Transverse colon (tissue), 4 donors: ENCODE results near the gene KAT2B. TPM values are rescaled to one million over a fixed set of nuclear protein-coding genes. Genes with fewer than 3 reads are reported as not detected.
A peak's percentile ranks its signal among the peaks of the same experiment; 100 is the strongest.

Source experiments
- DNase-seq: peaks from one replicate; pipeline ENCODE4 v3.0.0-alpha.2; 2019
- H3K27ac ChIP-seq, 4 donors: fragments of 200-600 bp; sonication (generic); 2 replicates each; pipeline ENCODE4 v1.5.1; 2016 to 2018; ENCODE audit warnings: inconsistent platforms in 4 of 4
- H3K27me3 ChIP-seq: fragments of 200-600 bp; sonication (generic); 2 replicates; pipeline ENCODE4 v1.5.1; 2017; ENCODE audit warnings: inconsistent platforms
- H3K36me3 ChIP-seq, 4 donors: fragments of 200-600 bp; sonication (generic); 2 replicates each; pipeline ENCODE4 v1.5.1; 2017 to 2019; ENCODE audit warnings: inconsistent platforms in 4 of 4
- H3K4me1 ChIP-seq, 4 donors: fragments of 200-600 bp; sonication (generic); 2 replicates each; pipeline ENCODE4 v1.5.1; 2017 to 2020; ENCODE audit warnings: inconsistent platforms in 4 of 4
- H3K4me3 ChIP-seq, 4 donors: fragments of 200-600 bp; sonication (generic); 1 replicate in 1 of 4; 2 replicates in 3 of 4; pipeline versions ENCODE4 v1.5.1 to v1.6.1; 2017 to 2019; ENCODE audit warnings: inconsistent platforms in 4 of 4
- H3K9me3 ChIP-seq, 2 donors: fragments of 200-600 bp; sonication (generic); 2 replicates each; pipeline ENCODE4 v1.5.1; 2017 to 2019; ENCODE audit warnings: inconsistent platforms in 2 of 2
- CTCF ChIP-seq, 5 experiments: fragments of 200-600 bp in 3 of 5; fragments of 450-650 bp in 2 of 5; sonication (generic) in 3 of 5; IDR thresholded peaks; 1 replicate in 2 of 5; 2 replicates in 3 of 5; pipeline ENCODE4 v1.5.1; 2016 to 2017; ENCODE audit warnings: antibody characterized with exemption in 5 of 5, inconsistent platforms in 3 of 5, mild to moderate bottlenecking in 2 of 5, moderate library complexity in 1 of 5
- EP300 ChIP-seq: sonication (generic); formaldehyde crosslinking; IDR thresholded peaks from one replicate; pipeline ENCODE4 v1.6.1; 2017; ENCODE audit warnings: antibody characterized with exemption, low read depth
- POLR2A ChIP-seq: fragments of 450-650 bp; IDR thresholded peaks from one replicate; pipeline ENCODE4 v1.6.1; 2016; ENCODE audit warnings: antibody characterized with exemption, mild to moderate bottlenecking, moderate library complexity
- POLR2AphosphoS5 ChIP-seq, 3 donors: sonication (generic); formaldehyde crosslinking; IDR thresholded peaks; one replicate each; pipeline ENCODE4 v1.6.1; 2016; ENCODE audit warnings: antibody characterized with exemption in 3 of 3
- WGBS, 2 donors: methylation state at CpG; one replicate each; pipeline ENCODE4 v1.1.5; 2018; ENCODE audit warnings: low coverage in 1 of 2; 5-methylcytosine and 5-hydroxymethylcytosine counted together
- in situ Hi-C, 4 donors: fragments of 200-750 bp; cut with MboI; loops; one replicate each; pipeline versions ENCODE4 v1.15.0 to v1.15.1; 2017; ENCODE audit warnings: low sequenced_read_pairs in 3 of 4, low pct_ligation_motif_present in 1 of 4, low pct_unique_long_range_greater_than_20kb in 1 of 4
- intact Hi-C: fragments of 100-400 bp; cut with DNase I; formaldehyde crosslinking; loops from one replicate; pipeline ENCODE4 v1.15.1; 2023; ENCODE audit warnings: low total_unique reads
- total RNA-seq, 4 donors: library from RNA; depleted of rRNA; stranded (reverse); fragments of >200 nt; gene quantifications; one replicate each; pipeline ENCODE4 v1.1.0, GENCODE V29; 2016

The KAT2B gene
- total RNA-seq, 4 donors from 2014 or later, result 21.3 to 35.5 (median 30.2) TPM

GRCh38 chr3:20056725-20057611, 16.7 kb downstream of the KAT2B start:
- H3K36me3 ChIP-seq, result no peaks in the 10 kb centered on the region
- H3K27ac ChIP-seq, result peak overlapping the region; percentile 11 to 37 (median 30)
- TF ChIP-seq CTCF (IDR thresholded peaks at IDR 0.05), result no peak
- TF ChIP-seq POLR2A, result no peak
- TF ChIP-seq POLR2AphosphoS5 (IDR thresholded peaks at IDR 0.05), result no peak
- H3K27me3 ChIP-seq, result no peaks in the 10 kb centered on the region
- no peak for DNase-seq
- in situ Hi-C loops, result no loop called here
- intact Hi-C loops, result no loop called here
- H3K4me1 ChIP-seq, result peaks cover 17 to 51% (median 26%) of the 10 kb centered on the region in 4 donors
- no peak overlapping the region for H3K4me3 ChIP-seq
- 48 to 52% methylated on average over 4 to 5 of the region's 5 CpGs for WGBS, 2 donors
- no peaks in the 10 kb centered on the region for H3K9me3 ChIP-seq

- TF ChIP-seq POLR2AphosphoS5 (IDR thresholded peaks at IDR 0.05) (no peak), POLR2A (no peak), CTCF (IDR thresholded peaks at IDR 0.05) (no peak), EP300 (no peak)
- Histone ChIP-seq H3K27me3 (no peaks in the 10 kb centered on the region), H3K4me1 (peaks cover 17 to 51% (median 26%) of the 10 kb centered on the region in 4 donors), H3K36me3 (no peaks in the 10 kb centered on the region), H3K4me3 (no peak overlapping the region), H3K9me3 (no peaks in the 10 kb centered on the region), H3K27ac (peak overlapping the region; percentile 11 to 37 (median 30))
- in situ Hi-C loops, result no loop called here
- DNase-seq, result no peak
- WGBS, 2 donors, result 65% methylated on average over 2 of the region's 2 CpGs; no CpG with 5 or more reads in 1 of the 2 donors
- intact Hi-C loops, result no loop called here
These were observed 17.4 kb downstream of the KAT2B start for GRCh38 chr3:20057612-20058180.

- in situ Hi-C loops, result no loop called here
These were observed 19.7 kb downstream of the KAT2B start for GRCh38 chr3:20059929-20060328.

More at GRCh38 chr3:20059929-20060328, 19.7 kb downstream of the KAT2B start:
- WGBS, 2 donors, result 96 to 98% methylated on average over 3 of the region's 3 CpGs
- H3K9me3 ChIP-seq, result no peaks in the 10 kb centered on the region
- H3K27me3 ChIP-seq, result no peaks in the 10 kb centered on the region
- DNase-seq, result no peak
- no peaks in the 10 kb centered on the region for H3K36me3 ChIP-seq
- no peak for TF ChIP-seq EP300
- TF ChIP-seq CTCF (IDR thresholded peaks at IDR 0.05), result no peak
- no peak for TF ChIP-seq POLR2AphosphoS5 (IDR thresholded peaks at IDR 0.05)
- no peak for TF ChIP-seq POLR2A
- no peak overlapping the region for H3K27ac ChIP-seq
- intact Hi-C loops, result no loop called here
- H3K4me1 ChIP-seq, result peaks cover 16 to 45% (median 18%) of the 10 kb centered on the region in 4 donors
- no peak overlapping the region for H3K4me3 ChIP-seq
